Adipocyte (in vitro differentiated cells): ENCODE measurements around the gene RNF167.
"Not testable (repeated sequence)": the region's sequence is repeated elsewhere in the genome, so short reads cannot be mapped to it uniquely, and the experiment has no call there.

Source experiments
- DNase-seq: peaks from one replicate; pipeline ENCODE4 v3.0.0-alpha.2; 2015; ENCODE audit warnings: low read depth
- H3K27me3 ChIP-seq: replicated peaks from 2 replicates; pipeline ENCODE4 v1.7.0; 2013; ENCODE audit warnings: mild to moderate bottlenecking, low read length, moderate library complexity; ENCODE audit not compliant: control insufficient read depth, insufficient read depth
- H3K36me3 ChIP-seq: 2 replicates; pipeline ENCODE4 v1.7.0; 2013; ENCODE audit warnings: low read length, mild to moderate bottlenecking, moderate library complexity; ENCODE audit not compliant: control insufficient read depth, insufficient read depth, severe bottlenecking
- H3K4me1 ChIP-seq: 2 replicates; pipeline ENCODE4 v1.7.0; 2013; ENCODE audit warnings: mild to moderate bottlenecking, low read length, moderate library complexity; ENCODE audit not compliant: control insufficient read depth, insufficient read depth
- H3K4me3 ChIP-seq: 2 replicates; pipeline ENCODE4 v1.7.0; 2013; ENCODE audit warnings: mild to moderate bottlenecking, low read length, moderate library complexity
- H3K9ac ChIP-seq: 2 replicates; pipeline ENCODE4 v1.7.0; 2013; ENCODE audit warnings: mild to moderate bottlenecking, low read length, moderate library complexity
- H3K9me3 ChIP-seq: 2 replicates; pipeline ENCODE4 v1.7.0; 2013; ENCODE audit warnings: mild to moderate bottlenecking, low read length, moderate library complexity; ENCODE audit not compliant: control insufficient read depth

The RNF167 gene

DNA sequence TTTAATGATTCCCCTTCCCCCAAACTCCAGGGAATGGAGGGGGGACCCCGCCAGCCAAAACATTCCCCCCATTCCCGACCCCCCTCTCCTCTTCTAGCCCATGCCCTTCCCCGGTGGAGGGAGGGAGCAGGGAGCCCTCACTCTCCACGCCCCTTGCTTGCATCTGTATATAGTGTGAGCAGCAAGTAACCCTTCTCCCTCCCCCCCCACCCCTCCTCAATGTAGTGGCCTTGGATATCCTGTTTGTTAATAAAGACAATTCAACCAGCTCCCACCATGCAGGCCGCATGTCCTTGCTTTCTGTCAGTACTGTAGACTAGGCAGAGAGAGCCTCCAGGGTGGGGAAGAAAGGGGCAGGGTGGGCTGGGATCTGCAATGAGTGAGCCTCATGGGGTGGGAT, 42.3 kb upstream of the RNF167 start:
- H3K4me3 ChIP-seq, result no peak overlapping the region
- H3K36me3 ChIP-seq, result peaks cover 40% of the 10 kb centered on the region
- H3K9me3 ChIP-seq, result no peaks in the 10 kb centered on the region

DNA sequence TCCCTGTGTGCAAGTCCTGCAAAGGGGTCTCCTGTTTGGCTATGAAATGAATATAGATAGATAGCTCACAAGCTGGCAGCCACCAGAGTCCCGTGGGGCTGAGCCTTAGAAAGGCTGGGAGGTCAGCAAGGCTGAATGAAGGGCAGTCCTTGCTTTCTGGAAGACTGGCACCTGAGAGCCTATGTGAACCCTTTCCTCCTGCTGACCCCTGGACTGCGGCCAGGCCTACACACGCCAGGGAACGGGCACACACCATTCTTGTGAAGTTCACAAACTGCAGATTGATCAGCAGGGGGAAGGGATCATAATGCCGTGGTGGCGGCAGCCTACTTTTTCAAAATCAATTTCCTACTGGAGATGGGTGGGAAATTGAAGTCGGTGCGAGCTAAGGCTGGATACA, 41.7 kb upstream of the RNF167 start:
- H3K36me3 ChIP-seq, result peaks cover 34% of the 10 kb centered on the region
- peaks cover 6% of the 10 kb centered on the region for H3K4me1 ChIP-seq
- H3K27me3 ChIP-seq, result no peaks in the 10 kb centered on the region
- no peak overlapping the region for H3K4me3 ChIP-seq
- no peak overlapping the region for H3K9ac ChIP-seq
- DNase-seq, result no peak
- H3K9me3 ChIP-seq, result no peaks in the 10 kb centered on the region

More for the DNA sequence above, 42.3 kb upstream of the RNF167 start:
- Histone ChIP-seq H3K27me3 (no peaks in the 10 kb centered on the region), H3K4me1 (peaks cover 6% of the 10 kb centered on the region), H3K9ac (no peak overlapping the region)
- no peak for DNase-seq

DNA sequence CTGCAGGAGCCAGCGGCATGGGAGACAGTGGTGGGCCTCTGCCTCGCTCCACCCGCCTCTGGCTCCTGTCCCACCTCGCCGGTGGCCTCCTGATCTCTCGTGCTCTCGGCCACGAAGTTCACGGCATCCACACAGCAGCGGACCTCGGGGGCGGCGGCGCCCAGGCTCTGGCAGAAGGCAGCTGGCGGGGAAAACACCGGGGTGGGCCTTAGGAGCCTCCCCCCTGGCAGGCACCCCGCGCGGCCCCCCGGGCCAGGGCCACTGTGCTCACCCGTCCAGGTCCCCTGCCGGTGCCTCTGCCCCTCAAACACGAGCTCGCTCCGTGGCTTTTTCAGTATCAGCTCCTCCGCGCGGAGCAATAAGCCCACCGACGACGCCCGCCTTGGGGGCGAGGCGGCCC, 41.1 kb upstream of the RNF167 start:
- H3K4me1 ChIP-seq, result peaks cover 6% of the 10 kb centered on the region
- H3K36me3 ChIP-seq, result peaks cover 28% of the 10 kb centered on the region
- H3K9me3 ChIP-seq, result no peaks in the 10 kb centered on the region
- peak overlapping the region; percentile 67 for H3K9ac ChIP-seq
- no peak for DNase-seq
- peak overlapping the region; percentile 79 for H3K4me3 ChIP-seq
- no peaks in the 10 kb centered on the region for H3K27me3 ChIP-seq

DNA sequence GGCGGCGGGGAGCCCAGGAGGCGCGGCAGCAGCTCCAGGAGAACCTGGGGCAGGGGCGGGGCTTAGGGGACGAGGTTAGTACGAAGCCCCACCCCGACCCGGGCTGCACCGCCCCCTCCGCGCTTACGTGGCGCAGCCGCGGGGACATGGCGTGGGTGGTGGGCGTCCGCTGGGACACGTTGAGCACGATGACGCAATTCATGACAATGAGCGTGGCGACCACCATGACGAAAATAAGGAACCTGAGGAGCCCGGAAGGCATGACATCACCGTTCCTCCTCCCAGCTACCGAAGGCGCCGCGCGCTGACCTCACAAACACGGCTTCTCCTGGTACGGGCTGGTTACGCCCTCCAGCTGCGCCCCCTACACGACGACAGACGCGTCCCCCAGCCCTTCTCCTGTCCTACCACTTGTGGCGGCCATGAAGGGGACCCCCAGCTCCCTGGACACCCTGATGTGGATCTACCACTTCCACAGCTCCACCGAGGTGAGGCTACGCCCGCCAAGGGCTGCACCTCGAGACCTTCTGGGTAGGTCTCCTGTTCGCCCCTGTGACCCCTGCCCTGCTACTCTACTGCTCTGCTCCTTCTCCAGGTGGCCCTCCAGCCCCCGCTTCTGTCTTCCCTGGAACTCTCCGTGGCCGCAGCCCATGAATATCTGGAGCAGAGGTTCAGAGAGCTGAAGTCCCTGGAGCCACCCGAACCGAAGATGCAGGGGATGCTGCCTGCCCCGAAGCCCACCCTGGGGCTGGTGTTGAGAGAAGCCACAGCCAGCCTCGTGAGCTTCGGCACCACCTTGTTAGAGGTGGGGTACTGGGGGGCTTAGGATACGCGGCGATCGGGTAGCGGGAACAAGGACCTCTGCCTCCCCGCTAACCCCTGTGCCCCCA, 40.5 kb upstream of the RNF167 start, which contains the start of gene C17orf107:
C17orf107 (plus strand) TSS at position 196 of the 890 bp plus-strand sequence; CDS start at position 423, 227 bp downstream.
- Histone ChIP-seq H3K9ac (peak within 1 kb of the TSS; percentile 67), H3K4me3 (peak within 1 kb of the TSS; percentile 79), H3K4me1 (peaks cover 6% of the 10 kb centered on the region), H3K27me3 (peaks cover 6% of the 10 kb centered on the region), H3K36me3 (peaks cover 22% of the 10 kb centered on the region), H3K9me3 (no peaks in the 10 kb centered on the region)
- DNase-seq, result peak; percentile 72

DNA sequence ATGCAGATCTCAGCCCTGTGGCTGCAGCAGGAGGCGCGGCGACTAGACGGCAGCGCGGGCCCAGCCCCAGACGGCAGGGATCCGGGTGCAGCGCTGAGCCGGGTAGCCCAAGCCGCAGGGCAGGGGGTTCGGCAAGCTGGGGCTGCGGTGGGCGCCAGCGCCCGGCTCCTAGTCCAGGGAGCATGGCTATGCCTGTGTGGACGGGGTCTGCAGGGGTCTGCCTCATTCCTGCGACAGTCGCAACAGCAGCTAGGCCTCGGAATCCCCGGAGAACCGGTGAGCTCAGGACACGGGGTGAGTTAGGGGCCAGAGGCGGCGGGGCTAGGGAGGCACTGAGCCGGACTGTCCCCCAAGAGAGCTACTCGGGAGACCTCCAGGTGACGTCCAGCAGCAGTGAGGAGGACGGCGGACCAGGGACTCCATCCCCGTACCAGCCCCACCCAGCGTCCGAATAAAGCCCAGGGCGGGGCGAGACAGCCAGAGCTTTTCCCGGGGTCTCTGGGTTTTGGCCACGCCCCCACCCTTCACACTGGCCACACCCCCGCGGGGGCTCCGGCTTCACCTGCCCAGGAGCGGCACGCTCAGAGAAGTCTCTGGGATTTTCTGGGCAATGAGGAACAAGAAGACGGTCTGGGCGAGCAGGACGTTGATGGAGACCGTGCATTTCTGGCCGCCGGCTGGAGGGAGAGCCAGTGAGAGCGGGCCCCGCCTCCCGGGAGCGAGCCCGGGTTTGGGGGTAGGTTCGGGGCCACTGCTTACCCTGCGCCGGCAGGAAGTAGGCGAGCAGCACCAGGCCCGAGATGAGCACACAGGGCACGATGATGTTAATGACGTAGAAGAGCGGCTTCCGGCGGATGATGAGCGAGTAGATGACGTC, 39.6 kb upstream of the RNF167 start:
- Histone ChIP-seq H3K4me1 (peaks cover 6% of the 10 kb centered on the region), H3K4me3 (no peak overlapping the region), H3K9me3 (no peaks in the 10 kb centered on the region), H3K27me3 (peaks cover 10% of the 10 kb centered on the region), H3K9ac (no peak overlapping the region), H3K36me3 (peaks cover 13% of the 10 kb centered on the region)
- DNase-seq, result no peak

DNA sequence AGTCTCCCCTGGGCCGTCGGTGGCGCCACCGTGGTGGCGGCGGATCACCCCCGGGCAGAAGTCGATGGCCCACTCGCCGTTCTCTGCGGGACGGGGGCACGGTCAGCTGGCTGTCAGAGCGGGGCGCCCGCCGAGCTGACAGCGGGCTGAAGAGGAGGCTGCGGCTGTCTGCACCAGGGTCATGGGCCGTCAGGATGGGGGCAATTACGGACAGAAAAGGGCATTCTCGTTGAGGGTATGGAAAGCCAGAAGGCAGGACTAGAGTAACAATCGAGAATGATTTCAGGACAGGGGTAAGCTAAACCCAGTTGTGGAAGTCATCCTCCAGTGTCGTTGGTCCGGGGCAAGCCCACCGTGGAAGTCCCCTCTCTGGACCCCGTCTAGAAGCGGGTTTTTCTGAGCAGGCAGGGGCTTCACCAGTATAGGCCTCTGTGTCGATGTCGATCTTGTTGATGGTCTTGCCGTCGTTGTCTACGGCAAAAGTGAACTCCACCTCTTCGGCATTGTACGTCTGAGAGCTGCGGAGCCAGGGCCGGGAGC, 38.9 kb upstream of the RNF167 start:
- Histone ChIP-seq H3K4me3 (no peak overlapping the region), H3K27me3 (peaks cover 10% of the 10 kb centered on the region), H3K9ac (no peak overlapping the region), H3K4me1 (peaks cover 6% of the 10 kb centered on the region), H3K9me3 (no peaks in the 10 kb centered on the region), H3K36me3 (peaks cover 6% of the 10 kb centered on the region)
- DNase-seq, result no peak

DNA sequence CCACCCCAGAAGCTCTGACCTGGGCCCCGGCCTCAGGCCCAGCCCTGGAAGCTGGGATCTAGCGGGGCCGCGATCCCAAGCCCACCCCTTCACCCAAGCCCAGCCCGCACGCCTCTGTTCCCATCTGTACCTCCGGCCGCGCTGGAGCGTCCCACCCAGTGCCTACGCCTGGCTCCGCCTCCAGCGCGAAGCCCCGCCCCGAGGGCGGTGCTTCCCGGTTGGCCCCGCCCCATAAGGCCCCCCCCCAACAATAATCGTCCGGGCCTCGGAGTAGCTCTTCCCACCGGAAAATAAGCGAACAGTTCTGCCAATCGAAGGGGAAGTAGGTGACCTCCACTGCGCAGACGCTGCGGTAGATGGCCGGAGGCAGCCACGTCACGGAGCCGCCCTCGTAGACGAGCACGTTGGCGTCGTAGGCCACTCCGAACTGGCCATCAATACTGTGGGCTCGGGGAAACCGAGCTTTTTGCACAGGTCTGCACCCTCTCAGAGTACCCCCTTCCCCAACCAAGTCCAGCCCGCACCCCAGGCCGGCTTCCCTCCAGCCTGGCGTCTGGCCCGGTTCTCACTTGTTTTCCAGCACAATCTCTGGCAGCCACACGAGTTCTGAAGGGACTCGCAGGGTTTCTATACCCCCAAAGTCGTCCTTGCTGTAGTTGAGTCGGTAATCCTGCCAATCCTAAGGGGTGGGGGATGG, 38.3 kb upstream of the RNF167 start:
- peak; percentile 24 for DNase-seq
- H3K27me3 ChIP-seq, result peaks cover 10% of the 10 kb centered on the region
- peaks cover 6% of the 10 kb centered on the region for H3K4me1 ChIP-seq
- H3K9ac ChIP-seq, result no peak overlapping the region
- H3K9me3 ChIP-seq, result no peaks in the 10 kb centered on the region
- H3K36me3 ChIP-seq, result no peaks in the 10 kb centered on the region
- no peak overlapping the region for H3K4me3 ChIP-seq

DNA sequence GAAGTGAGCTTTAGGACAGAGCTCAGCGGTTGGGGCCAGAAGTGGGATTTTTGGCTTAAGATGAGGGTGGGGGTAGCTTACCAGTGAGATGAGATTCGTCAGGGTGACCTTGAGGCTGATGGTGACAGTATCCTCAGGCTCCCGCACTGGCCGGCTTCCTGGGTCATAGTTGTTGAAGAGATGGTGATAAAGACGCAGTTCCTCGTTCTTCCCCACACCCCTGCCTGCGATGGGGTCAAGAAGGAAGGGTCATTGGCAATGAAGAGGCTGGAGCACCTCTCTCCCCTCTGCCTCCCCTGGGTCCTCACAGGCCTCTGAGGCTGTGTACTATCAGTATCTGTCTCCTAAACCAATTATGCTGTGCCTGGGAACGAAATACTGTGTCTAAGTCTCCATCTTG, 37.5 kb upstream of the RNF167 start:
- no peak overlapping the region for H3K9ac ChIP-seq
- peaks cover 6% of the 10 kb centered on the region for H3K4me1 ChIP-seq
- no peak for DNase-seq
- H3K9me3 ChIP-seq, result no peaks in the 10 kb centered on the region
- H3K4me3 ChIP-seq, result no peak overlapping the region
- H3K27me3 ChIP-seq, result peaks cover 10% of the 10 kb centered on the region
- no peaks in the 10 kb centered on the region for H3K36me3 ChIP-seq

DNA sequence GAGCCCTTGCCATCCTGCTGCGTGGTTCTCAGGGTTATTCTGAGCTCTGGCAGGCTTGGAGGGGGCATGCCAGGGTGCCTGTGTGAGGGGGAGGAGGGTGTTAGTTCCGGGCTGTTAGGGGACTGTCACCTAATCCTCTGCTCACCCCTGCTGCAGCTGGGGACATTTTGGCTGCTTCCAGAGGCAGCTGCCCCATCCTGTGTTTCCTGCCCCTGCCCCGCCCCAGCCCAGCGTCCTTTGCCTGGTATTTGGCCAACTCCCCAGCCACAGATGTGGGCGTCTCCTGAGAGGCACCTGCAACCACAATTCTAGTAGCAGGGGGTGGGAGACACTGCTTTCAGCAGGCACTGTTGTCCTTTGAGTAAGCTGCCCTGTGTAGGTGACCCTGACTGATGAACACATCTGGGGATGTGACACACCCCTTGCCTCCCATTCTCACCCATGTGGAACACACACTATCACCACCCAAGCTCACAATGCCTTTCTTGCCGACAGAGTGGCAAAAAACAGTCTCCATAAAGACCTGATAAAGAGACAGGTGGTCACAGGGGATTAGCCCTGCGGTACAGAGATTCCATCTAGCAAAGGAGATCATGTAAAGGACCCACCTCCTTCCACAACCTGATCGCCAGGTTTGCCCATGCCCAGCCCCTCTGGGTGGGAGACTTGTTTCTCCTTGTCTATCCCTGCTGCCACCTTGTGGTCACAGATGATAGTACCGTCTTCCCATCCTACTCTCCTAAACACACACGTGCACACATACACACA, 36.8 kb upstream of the RNF167 start, which contains the start of gene CHRNE:
CHRNE (minus strand) TSS at position 48 of the 768 bp plus-strand sequence; CDS start at position 13, 35 bp downstream.
- Histone ChIP-seq H3K9me3 (no peaks in the 10 kb centered on the region), H3K4me1 (peaks cover 6% of the 10 kb centered on the region), H3K36me3 (no peaks in the 10 kb centered on the region), H3K4me3 (no peak within 1 kb of the TSS), H3K9ac (no peak within 1 kb of the TSS), H3K27me3 (peaks cover 10% of the 10 kb centered on the region)
- peak; percentile 90 for DNase-seq

DNA sequence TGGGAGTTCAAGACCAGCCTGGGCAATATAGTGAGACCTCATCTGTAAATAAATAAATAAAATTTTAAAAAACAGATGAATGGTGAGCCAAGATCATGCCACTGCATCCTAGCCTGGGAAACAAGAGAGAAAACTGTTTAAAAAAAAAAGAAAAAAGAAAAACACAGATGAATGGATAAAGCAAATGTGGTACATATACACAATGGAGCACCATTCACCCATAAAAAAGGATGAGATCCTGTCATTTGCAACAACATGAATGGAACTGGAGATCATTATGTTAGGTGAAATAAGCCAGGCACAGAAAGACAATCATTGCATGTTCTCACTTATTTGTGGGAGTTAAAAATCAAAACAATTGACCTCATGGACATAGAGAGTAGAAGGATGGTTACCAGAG, 33.4 kb upstream of the RNF167 start:
- H3K9ac ChIP-seq, H3K9me3 ChIP-seq, H3K4me3 ChIP-seq, H3K36me3 ChIP-seq, DNase-seq: not testable (repeated sequence)
- Histone ChIP-seq H3K4me1 (peaks cover 13% of the 10 kb centered on the region), H3K27me3 (peaks cover 10% of the 10 kb centered on the region)
